ENCODE data around the gene TSKU. TPM values are rescaled to one million over a fixed set of nuclear protein-coding genes. Genes with fewer than 3 reads are reported as not detected.
A peak's percentile ranks its signal among the peaks of the same experiment; 100 is the strongest.

The TSKU gene
- total and polyA plus RNA-seq, 2 experiments from 2014 or later = 61.9 to 81.9 TPM

- no peaks in the 10 kb centered on the region for H3K79me2 ChIP-seq
- WGBS (ENCODE audit: low lambda C conversion rate, missing lambda C conversion rate) = 97% methylated on average over 12 of the region's 12 CpGs
- H3K9me2 ChIP-seq (replicated peaks; ENCODE audit: insufficient read depth) = no peaks in the 10 kb centered on the region
- no peaks in the 10 kb centered on the region for H4K20me1 ChIP-seq (ENCODE audit: insufficient read depth, poor library complexity, severe bottlenecking)
- no peaks in the 10 kb centered on the region for H3K9me3 ChIP-seq (ENCODE audit: low read depth)
- no peaks in the 10 kb centered on the region for H3K4me1 ChIP-seq (ENCODE audit: insufficient read depth)
- no peak for TF ChIP-seq CTCF (IDR thresholded peaks at IDR 0.05; ENCODE audit: poor library complexity)
- no peak for TF ChIP-seq EZH2 (IDR thresholded peaks at IDR 0.05; ENCODE audit: borderline replicate concordance)
- no peak for TF ChIP-seq EZH2phosphoT487 (IDR thresholded peaks at IDR 0.05; ENCODE audit: low read depth, severe bottlenecking, unreplicated experiment)
- no peaks in the 10 kb centered on the region for H3K27me3 ChIP-seq
- H2AFZ ChIP-seq = no peak overlapping the region
- H3K27ac ChIP-seq = no peak overlapping the region
- no peak overlapping the region for H3K4me3 ChIP-seq
- H3K4me2 ChIP-seq = no peak overlapping the region
- no peaks in the 10 kb centered on the region for H3K36me3 ChIP-seq (replicated peaks; ENCODE audit: insufficient read depth, low read depth)
- no peak for DNase-seq (ENCODE audit: low spot score)
These were observed 25.0 kb downstream of the TSKU start for GRCh38 chr11:76808171-76808570.

DNA sequence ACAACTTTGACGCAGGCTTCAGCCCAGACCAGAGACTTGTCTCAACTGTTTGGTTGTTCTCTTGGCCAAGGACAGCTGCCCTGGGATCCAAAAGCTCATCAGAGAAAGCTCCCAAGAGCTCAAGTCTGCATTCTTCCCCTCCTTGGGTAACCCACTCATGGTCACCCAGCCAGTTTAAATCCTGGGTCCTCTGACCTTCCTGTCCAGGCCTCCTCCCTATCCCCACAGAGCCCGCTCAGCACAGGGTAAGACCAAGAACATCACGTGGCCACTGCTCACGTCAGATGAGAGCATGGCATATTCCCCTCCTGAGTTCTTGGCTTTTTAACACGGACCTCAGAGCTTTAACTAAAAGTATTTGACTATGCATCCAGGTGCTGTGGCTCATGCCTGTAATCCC lies 25.8 kb downstream of the TSKU start:
- H3K4me1 ChIP-seq (ENCODE audit: insufficient read depth) = no peaks in the 10 kb centered on the region
- no peak for DNase-seq (ENCODE audit: low spot score)
- H3K9me3 ChIP-seq (ENCODE audit: low read depth) = no peaks in the 10 kb centered on the region
- 92% methylated on average over 5 of the region's 5 CpGs for WGBS (ENCODE audit: low lambda C conversion rate, missing lambda C conversion rate)
- TF ChIP-seq EZH2phosphoT487 (IDR thresholded peaks at IDR 0.05; ENCODE audit: low read depth, severe bottlenecking, unreplicated experiment) = no peak
- no peak for TF ChIP-seq EZH2 (IDR thresholded peaks at IDR 0.05; ENCODE audit: borderline replicate concordance)
- TF ChIP-seq CTCF (IDR thresholded peaks at IDR 0.05; ENCODE audit: poor library complexity) = no peak
- H3K27me3 ChIP-seq = no peaks in the 10 kb centered on the region
- H3K27ac ChIP-seq = no peak overlapping the region
- no peak overlapping the region for H3K4me2 ChIP-seq
- H2AFZ ChIP-seq = no peak overlapping the region
- H3K79me2 ChIP-seq = no peaks in the 10 kb centered on the region
- H3K36me3 ChIP-seq (replicated peaks; ENCODE audit: insufficient read depth, low read depth) = no peaks in the 10 kb centered on the region
- H3K9me2 ChIP-seq (replicated peaks; ENCODE audit: insufficient read depth) = no peaks in the 10 kb centered on the region
- H3K4me3 ChIP-seq = no peak overlapping the region
- H4K20me1 ChIP-seq (ENCODE audit: insufficient read depth, poor library complexity, severe bottlenecking) = no peaks in the 10 kb centered on the region

GRCh38 chr11:76810151-76810853 lies 27.1 kb downstream of the TSKU start:
- no peaks in the 10 kb centered on the region for H3K4me1 ChIP-seq (ENCODE audit: insufficient read depth)
- H3K36me3 ChIP-seq (replicated peaks; ENCODE audit: insufficient read depth, low read depth) = no peaks in the 10 kb centered on the region
- no peaks in the 10 kb centered on the region for H3K9me2 ChIP-seq (replicated peaks; ENCODE audit: insufficient read depth)
- no peak overlapping the region for H3K27ac ChIP-seq
- H3K27me3 ChIP-seq = no peaks in the 10 kb centered on the region
- 84% methylated on average over 11 of the region's 11 CpGs for WGBS (ENCODE audit: low lambda C conversion rate, missing lambda C conversion rate)
- no peak for DNase-seq (ENCODE audit: low spot score)
- H2AFZ ChIP-seq = no peak overlapping the region
- H3K4me2 ChIP-seq = no peak overlapping the region
- TF ChIP-seq EZH2phosphoT487 (IDR thresholded peaks at IDR 0.05; ENCODE audit: low read depth, severe bottlenecking, unreplicated experiment) (no peak), CTCF (IDR thresholded peaks at IDR 0.05; ENCODE audit: poor library complexity) (peak; percentile 43), EZH2 (IDR thresholded peaks at IDR 0.05; ENCODE audit: borderline replicate concordance) (no peak)
- H3K9me3 ChIP-seq (ENCODE audit: low read depth) = no peaks in the 10 kb centered on the region
- H3K79me2 ChIP-seq = no peaks in the 10 kb centered on the region
- no peaks in the 10 kb centered on the region for H4K20me1 ChIP-seq (ENCODE audit: insufficient read depth, poor library complexity, severe bottlenecking)
- H3K4me3 ChIP-seq = no peak overlapping the region

Data from hepatocyte (in vitro differentiated cells).